A549 (cell line): Measurements from ENCODE around the gene UFSP1. TPM values are rescaled to one million over a fixed set of nuclear protein-coding genes. Genes with fewer than 3 reads are reported as not detected.

Experiments
- ATAC-seq, 2 experiments: fragments of 200-7000 bp in 1 of 2; fragments of >200 bp in 1 of 2; cut with Nextera tagmentation in 1 of 2; cut with Tn5 transposase in 1 of 2; 3 replicates each; pipeline versions ENCODE4 v1.8.0 to v1.9.1; 2018 to 2020; ENCODE audit warnings: mild to moderate bottlenecking in 1 of 2, moderate library complexity in 1 of 2
- CTCF ChIA-PET: fragments of 300-600 bp; sonication (Branson Sonifier 250); formaldehyde crosslinking; extraction: SDS; loops from one replicate; lab custom pipeline; 2021; ENCODE audit warnings: antibody characterized with exemption, inconsistent platforms; lab: Yijun Ruan, JAX
- POLR2A ChIA-PET: fragments of 350-600 bp; formaldehyde crosslinking; extraction: SDS; loops from one replicate; lab custom pipeline; 2021; ENCODE audit warnings: antibody characterized with exemption, inconsistent platforms; lab: Yijun Ruan, JAX
- DNase-seq, 2 experiments: peaks; one replicate each; pipeline versions ENCODE4 v3.0.0 to v3.0.0-alpha.2; 2011 to 2016; ENCODE audit warnings: low read depth in 1 of 2, low spot score in 1 of 2
- FAIRE-seq: peaks from 2 replicates; lab custom pipeline; 2011; peaks lifted over from hg19 to GRCh38; lab: Jason Lieb, UNC
- H3K27ac ChIP-seq, 2 experiments: fragments of >200 bp; sonication (Bioruptor Twin); formaldehyde crosslinking; 3 replicates each; pipeline ENCODE4 v1.5.1; 2016 to 2017
- H3K4me1 ChIP-seq: fragments of >200 bp; sonication (Bioruptor Twin); formaldehyde crosslinking; 3 replicates; pipeline ENCODE4 v1.6.1; 2016
- H3K4me2 ChIP-seq: fragments of >200 bp; sonication (Bioruptor Twin); formaldehyde crosslinking; 3 replicates; pipeline ENCODE4 v1.6.1; 2016
- H3K4me3 ChIP-seq: fragments of >200 bp; sonication (Bioruptor Twin); formaldehyde crosslinking; 3 replicates; pipeline ENCODE4 v1.5.1; 2016
- H3K9me3 ChIP-seq: fragments of >200 bp; sonication (Bioruptor Twin); formaldehyde crosslinking; 3 replicates; pipeline ENCODE4 v1.6.1; 2016
- CHD4 ChIP-seq: fragments of 200-600 bp; sonication (generic); IDR thresholded peaks from 2 replicates; pipeline ENCODE4 v1.6.1; 2016; ENCODE audit warnings: antibody characterized with exemption, mild to moderate bottlenecking, borderline replicate concordance
- EHF ChIP-seq: fragments of 250-450 bp; sonication (Bioruptor Pico); IDR thresholded peaks from 2 replicates; pipeline ENCODE4 v1.5.0; 2020; ENCODE audit warnings: mild to moderate bottlenecking
- ESRRA ChIP-seq: fragments of 150-350 bp; IDR thresholded peaks from 2 replicates; pipeline ENCODE4 v1.6.1; 2014; ENCODE audit warnings: mild to moderate bottlenecking, low read length, borderline replicate concordance
- HOXA7 ChIP-seq: fragments of 250-450 bp; sonication (Bioruptor Pico); IDR thresholded peaks from 2 replicates; pipeline ENCODE4 v1.5.0; 2020; ENCODE audit warnings: mild to moderate bottlenecking, moderate library complexity
- KDM1A ChIP-seq: fragments of 200-600 bp; sonication (generic); IDR thresholded peaks from 2 replicates; pipeline ENCODE4 v1.6.1; 2016; ENCODE audit warnings: low read depth, mild to moderate bottlenecking
- KDM5A ChIP-seq: fragments of 200-600 bp; sonication (generic); IDR thresholded peaks from 2 replicates; pipeline ENCODE4 v1.6.1; 2016; ENCODE audit warnings: antibody characterized with exemption, mild to moderate bottlenecking
- MAFK ChIP-seq: fragments of 450-650 bp; IDR thresholded peaks from 2 replicates; pipeline ENCODE4 v1.6.1; 2014; ENCODE audit not compliant: partially characterized antibody
- NR3C1 ChIP-seq: fragments of >200 bp; sonication (Bioruptor Twin); formaldehyde crosslinking; IDR thresholded peaks from 3 replicates; pipeline ENCODE4 v1.6.1; 2017
- PHF8 ChIP-seq: fragments of 200-600 bp; sonication (generic); IDR thresholded peaks from 2 replicates; pipeline ENCODE4 v1.6.1; 2016; ENCODE audit warnings: low read depth, mild to moderate bottlenecking, antibody characterized with exemption, moderate library complexity, borderline replicate concordance
- RAD21 ChIP-seq, 2 experiments: fragments of >200 bp in 1 of 2; sonication (Bioruptor Twin) in 1 of 2; formaldehyde crosslinking in 1 of 2; IDR thresholded peaks in 1 of 2; conservative IDR thresholded peaks in 1 of 2; 2 replicates in 1 of 2; 3 replicates in 1 of 2; pipeline ENCODE4 v1.6.1; 2012 to 2018; ENCODE audit warnings: inconsistent platforms in 1 of 2
- RARB ChIP-seq: fragments of 250-450 bp; sonication (Bioruptor Pico); IDR thresholded peaks from 2 replicates; pipeline ENCODE4 v1.8.0; 2021; ENCODE audit warnings: mild to moderate bottlenecking, moderate library complexity
- RCOR1 ChIP-seq: fragments of 150-350 bp; IDR thresholded peaks from 2 replicates; pipeline ENCODE4 v1.6.1; 2014; ENCODE audit warnings: antibody characterized with exemption, low read length, low read depth
- SREBF2 ChIP-seq: fragments of 450-650 bp; IDR thresholded peaks from 2 replicates; pipeline ENCODE4 v1.6.1; 2014; ENCODE audit warnings: mild to moderate bottlenecking, moderate library complexity
- TFCP2L1 ChIP-seq: fragments of 250-450 bp; sonication (Bioruptor Pico); IDR thresholded peaks from 2 replicates; pipeline ENCODE4 v1.5.0; 2021; ENCODE audit warnings: mild to moderate bottlenecking
- TP53 ChIP-seq: fragments of 250-450 bp; sonication (Bioruptor Pico); IDR thresholded peaks from 2 replicates; pipeline ENCODE4 v1.5.0; 2021; ENCODE audit warnings: mild to moderate bottlenecking, moderate library complexity
- ZFP36 ChIP-seq: fragments of 450-650 bp; IDR thresholded peaks from 2 replicates; pipeline ENCODE4 v1.6.1; 2014; ENCODE audit warnings: borderline replicate concordance; ENCODE audit not compliant: partially characterized antibody
- ZNF302 ChIP-seq: fragments of 250-450 bp; sonication (Bioruptor Pico); IDR thresholded peaks from 2 replicates; pipeline ENCODE4 v1.9.0; 2021; ENCODE audit warnings: inconsistent platforms, mild to moderate bottlenecking, moderate library complexity
- WGBS: methylation state at CpG from one replicate; pipeline ENCODE4 v1.1.6; 2017; ENCODE audit errors: missing lambda C conversion rate; 5-methylcytosine and 5-hydroxymethylcytosine counted together
- polyA plus RNA-seq, 4 experiments: library from polyadenylated mRNA; depleted of rRNA in 3 of 4; stranded (reverse); fragments of >200 nt; fragmentation: RNase III in 1 of 4; extraction: RNeasy Plus Mini Kit Qiagen cat#74134 plus additional on column Dnase treatment in 1 of 4; gene quantifications; 2 replicates in 3 of 4; 3 replicates in 1 of 4; pipeline ENCODE4 v1.2.3, GENCODE V29; 2011 to 2017
- TF ChIP-seq, protein P1 (sequence below): fragments of >200 bp; sonication (Bioruptor Twin); formaldehyde crosslinking; IDR thresholded peaks from 3 replicates; pipeline ENCODE4 v1.5.1; 2016
- TF ChIP-seq, protein P2 (sequence below): fragments of 450-650 bp; IDR thresholded peaks from 2 replicates; pipeline ENCODE4 v1.6.1; 2014; ENCODE audit warnings: antibody characterized with exemption
- TF ChIP-seq, protein P3 (sequence below): IDR thresholded peaks from 2 replicates; pipeline ENCODE4 v1.6.1; 2012; ENCODE audit warnings: low read depth, borderline replicate concordance
- TF ChIP-seq, protein P4 (sequence below): IDR thresholded peaks from 2 replicates; pipeline ENCODE4 v1.6.1; 2012

UFSP1 gene
- polyA plus RNA-seq, 2 of the 4 experiments (the other 2 are of a cell fraction), result 1.9 to 6.9 TPM

DNA sequence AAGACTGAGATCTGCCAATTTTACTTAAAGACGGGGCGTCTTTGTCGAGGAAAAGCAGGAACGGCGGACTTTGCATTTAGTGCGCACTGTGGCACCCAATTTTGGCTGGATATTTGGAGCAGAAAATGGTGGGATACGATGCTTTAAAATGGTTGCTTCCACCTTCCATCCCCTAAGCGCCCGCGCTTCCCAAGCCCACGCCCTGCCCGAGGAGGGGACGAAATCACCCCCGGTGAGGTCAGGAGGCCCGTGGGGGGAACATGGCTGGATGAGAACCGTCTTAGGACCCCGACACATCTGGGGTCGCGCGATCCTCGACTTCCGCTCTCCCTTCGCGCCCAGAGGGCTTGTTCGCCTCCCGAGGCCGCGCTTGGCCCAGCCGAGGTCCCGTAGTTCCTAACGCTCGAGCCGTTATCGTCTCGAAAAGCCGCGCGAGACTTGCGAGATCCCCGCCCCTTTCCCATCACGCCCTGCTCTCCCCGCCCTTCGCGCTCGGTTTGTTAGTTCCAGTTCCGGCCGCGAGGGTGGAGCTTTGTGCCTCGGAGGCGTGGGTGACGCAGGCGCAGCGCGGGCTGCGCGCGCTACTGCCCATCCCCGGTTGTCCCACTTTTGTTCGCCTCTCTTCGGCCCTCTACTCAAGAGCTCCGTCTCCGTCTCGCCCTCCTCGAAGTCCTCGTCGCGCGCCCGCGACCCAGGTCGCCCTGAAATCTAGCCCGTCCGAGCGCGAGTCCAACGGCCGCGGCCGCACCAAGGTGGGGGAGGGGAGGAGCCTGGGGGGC is 14.7 kb downstream of the UFSP1 start, which contains the start of gene SRRT (continued):
- peak; percentile 84 for TF ChIP-seq PHF8

DNA sequence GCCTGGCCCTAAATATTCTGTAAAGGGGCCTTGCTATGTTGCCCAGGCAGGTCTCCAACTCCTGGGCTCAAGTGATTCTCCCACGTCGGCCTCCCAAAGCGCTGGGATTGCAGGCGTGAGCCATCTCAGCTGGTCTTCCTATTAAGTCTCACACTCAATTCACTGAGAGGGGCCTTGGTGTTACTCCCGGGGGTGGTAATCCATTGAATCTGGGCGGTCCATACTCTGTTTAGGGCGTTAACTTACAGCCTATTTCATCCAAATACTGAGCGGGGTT is 15.3 kb downstream of the UFSP1 start:
- peak overlapping the region; percentile 98 for H3K4me3 ChIP-seq
- CTCF ChIA-PET, result interaction anchor here (1.1 to 2.6 kb wide), 2 partner anchors 22 to 155 kb away, joined by 4 to 13 read pairs; partner anchors contain the start of gene SLC12A9
- 48% methylated on average over 8 of the region's 8 CpGs for WGBS
- peak overlapping the region; percentile 95 to 96 for H3K27ac ChIP-seq
- H3K4me1 ChIP-seq, result peaks cover 9% of the 10 kb centered on the region
- no peak for TF ChIP-seq TP53
- TF ChIP-seq ZFP36, result no peak
- TF ChIP-seq MAFK, result no peak
- no peak for TF ChIP-seq RCOR1
- TF ChIP-seq KDM5A, result 0 out of 2 replicates have a peak, but pooled peaks have one; percentile 29
- TF ChIP-seq, all 56 proteins: peak for 1
- POLR2A ChIA-PET, result no interaction called here
- peak; percentile 4 to 13; a peak in 3 of 6 replicates for ATAC-seq
- no peak for FAIRE-seq
- no peak for DNase-seq
- H3K4me2 ChIP-seq, result peak overlapping the region; percentile 80
- H3K9me3 ChIP-seq, result no peaks in the 10 kb centered on the region

DNA sequence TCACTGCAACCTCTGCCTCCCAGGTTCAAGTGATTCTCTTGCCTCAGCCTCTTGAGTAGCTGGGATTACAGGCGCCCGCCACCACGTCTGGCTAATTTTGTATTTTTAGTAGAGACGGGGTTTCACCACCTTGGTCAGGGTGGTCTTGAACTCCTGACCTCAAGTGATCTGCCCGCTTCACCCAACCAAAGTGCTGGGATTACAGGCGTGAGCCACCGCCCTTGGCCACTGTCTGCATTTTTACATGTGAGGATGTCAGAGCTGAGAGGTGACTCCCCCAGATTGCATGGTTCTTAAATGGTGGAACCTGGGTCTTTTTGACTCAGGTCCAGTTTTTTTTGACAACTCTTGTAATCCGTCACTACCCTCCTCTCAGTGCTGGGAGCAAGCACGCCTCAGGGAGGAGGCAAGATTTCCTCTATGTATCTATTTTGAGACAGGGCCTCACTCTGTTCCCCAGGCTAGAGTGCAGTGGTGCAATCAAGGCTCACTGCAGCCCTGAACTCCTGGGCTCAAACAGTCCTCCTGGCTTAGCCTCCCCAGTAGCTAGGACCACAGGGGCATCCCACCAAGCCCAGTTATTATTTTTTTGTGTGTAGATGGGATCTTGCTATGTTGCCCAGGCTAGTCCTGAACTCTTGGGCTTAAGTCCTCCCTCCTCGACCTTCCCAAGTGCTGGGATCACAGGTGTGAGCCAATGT is 15.8 kb downstream of the UFSP1 start:
- 86% methylated on average over 10 of the region's 10 CpGs for WGBS
- peaks cover 10% of the 10 kb centered on the region for H3K4me1 ChIP-seq
- POLR2A ChIA-PET, result no interaction called here
- H3K27ac ChIP-seq, result peak overlapping the region; percentile 95 to 96
- TF ChIP-seq RAD21 (conservative IDR thresholded peaks at IDR 0.05 in 1 of 2, IDR thresholded peaks at IDR 0.05 in 1 of 2) (no peak), MAFK (no peak), ZFP36 (no peak), EHF (CRISPR knock-in tag) (no peak), KDM1A (no peak), ZNF302 (CRISPR knock-in tag) (no peak), RARB (no peak), TP53 (no peak), SREBF2 (no peak), TFCP2L1 (CRISPR knock-in tag) (no peak), NR3C1 (no peak), ESRRA (no peak), HOXA7 (no peak), CHD4 (no peak)
- TF ChIP-seq, protein P1, sequence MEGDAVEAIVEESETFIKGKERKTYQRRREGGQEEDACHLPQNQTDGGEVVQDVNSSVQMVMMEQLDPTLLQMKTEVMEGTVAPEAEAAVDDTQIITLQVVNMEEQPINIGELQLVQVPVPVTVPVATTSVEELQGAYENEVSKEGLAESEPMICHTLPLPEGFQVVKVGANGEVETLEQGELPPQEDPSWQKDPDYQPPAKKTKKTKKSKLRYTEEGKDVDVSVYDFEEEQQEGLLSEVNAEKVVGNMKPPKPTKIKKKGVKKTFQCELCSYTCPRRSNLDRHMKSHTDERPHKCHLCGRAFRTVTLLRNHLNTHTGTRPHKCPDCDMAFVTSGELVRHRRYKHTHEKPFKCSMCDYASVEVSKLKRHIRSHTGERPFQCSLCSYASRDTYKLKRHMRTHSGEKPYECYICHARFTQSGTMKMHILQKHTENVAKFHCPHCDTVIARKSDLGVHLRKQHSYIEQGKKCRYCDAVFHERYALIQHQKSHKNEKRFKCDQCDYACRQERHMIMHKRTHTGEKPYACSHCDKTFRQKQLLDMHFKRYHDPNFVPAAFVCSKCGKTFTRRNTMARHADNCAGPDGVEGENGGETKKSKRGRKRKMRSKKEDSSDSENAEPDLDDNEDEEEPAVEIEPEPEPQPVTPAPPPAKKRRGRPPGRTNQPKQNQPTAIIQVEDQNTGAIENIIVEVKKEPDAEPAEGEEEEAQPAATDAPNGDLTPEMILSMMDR, result no peak
- TF ChIP-seq, protein P2, sequence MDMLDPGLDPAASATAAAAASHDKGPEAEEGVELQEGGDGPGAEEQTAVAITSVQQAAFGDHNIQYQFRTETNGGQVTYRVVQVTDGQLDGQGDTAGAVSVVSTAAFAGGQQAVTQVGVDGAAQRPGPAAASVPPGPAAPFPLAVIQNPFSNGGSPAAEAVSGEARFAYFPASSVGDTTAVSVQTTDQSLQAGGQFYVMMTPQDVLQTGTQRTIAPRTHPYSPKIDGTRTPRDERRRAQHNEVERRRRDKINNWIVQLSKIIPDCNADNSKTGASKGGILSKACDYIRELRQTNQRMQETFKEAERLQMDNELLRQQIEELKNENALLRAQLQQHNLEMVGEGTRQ, result no peak
- TF ChIP-seq, protein P3, sequence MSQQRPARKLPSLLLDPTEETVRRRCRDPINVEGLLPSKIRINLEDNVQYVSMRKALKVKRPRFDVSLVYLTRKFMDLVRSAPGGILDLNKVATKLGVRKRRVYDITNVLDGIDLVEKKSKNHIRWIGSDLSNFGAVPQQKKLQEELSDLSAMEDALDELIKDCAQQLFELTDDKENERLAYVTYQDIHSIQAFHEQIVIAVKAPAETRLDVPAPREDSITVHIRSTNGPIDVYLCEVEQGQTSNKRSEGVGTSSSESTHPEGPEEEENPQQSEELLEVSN, result no peak
- TF ChIP-seq, protein P4, sequence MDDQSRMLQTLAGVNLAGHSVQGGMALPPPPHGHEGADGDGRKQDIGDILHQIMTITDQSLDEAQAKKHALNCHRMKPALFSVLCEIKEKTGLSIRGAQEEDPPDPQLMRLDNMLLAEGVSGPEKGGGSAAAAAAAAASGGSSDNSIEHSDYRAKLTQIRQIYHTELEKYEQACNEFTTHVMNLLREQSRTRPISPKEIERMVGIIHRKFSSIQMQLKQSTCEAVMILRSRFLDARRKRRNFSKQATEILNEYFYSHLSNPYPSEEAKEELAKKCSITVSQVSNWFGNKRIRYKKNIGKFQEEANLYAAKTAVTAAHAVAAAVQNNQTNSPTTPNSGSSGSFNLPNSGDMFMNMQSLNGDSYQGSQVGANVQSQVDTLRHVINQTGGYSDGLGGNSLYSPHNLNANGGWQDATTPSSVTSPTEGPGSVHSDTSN, result no peak
- H3K9me3 ChIP-seq, result no peaks in the 10 kb centered on the region
- H3K4me2 ChIP-seq, result peak overlapping the region; percentile 80
- FAIRE-seq (no peak), ATAC-seq (no peak), DNase-seq (no peak)
- peak overlapping the region; percentile 98 for H3K4me3 ChIP-seq
- CTCF ChIA-PET, result interaction anchor here (0.8 to 2.6 kb wide), 3 partner anchors 21 to 154 kb away, joined by 4 to 13 read pairs (median 4); partner anchors contain the start of gene SLC12A9
